ENCODE results near the gene PTGES2. TPM values are rescaled to one million over a fixed set of nuclear protein-coding genes. Genes with fewer than 3 reads are reported as not detected.

PTGES2 gene
- total and polyA plus RNA-seq, 11 donors: 116 to 179 (median 139) TPM

DNA sequence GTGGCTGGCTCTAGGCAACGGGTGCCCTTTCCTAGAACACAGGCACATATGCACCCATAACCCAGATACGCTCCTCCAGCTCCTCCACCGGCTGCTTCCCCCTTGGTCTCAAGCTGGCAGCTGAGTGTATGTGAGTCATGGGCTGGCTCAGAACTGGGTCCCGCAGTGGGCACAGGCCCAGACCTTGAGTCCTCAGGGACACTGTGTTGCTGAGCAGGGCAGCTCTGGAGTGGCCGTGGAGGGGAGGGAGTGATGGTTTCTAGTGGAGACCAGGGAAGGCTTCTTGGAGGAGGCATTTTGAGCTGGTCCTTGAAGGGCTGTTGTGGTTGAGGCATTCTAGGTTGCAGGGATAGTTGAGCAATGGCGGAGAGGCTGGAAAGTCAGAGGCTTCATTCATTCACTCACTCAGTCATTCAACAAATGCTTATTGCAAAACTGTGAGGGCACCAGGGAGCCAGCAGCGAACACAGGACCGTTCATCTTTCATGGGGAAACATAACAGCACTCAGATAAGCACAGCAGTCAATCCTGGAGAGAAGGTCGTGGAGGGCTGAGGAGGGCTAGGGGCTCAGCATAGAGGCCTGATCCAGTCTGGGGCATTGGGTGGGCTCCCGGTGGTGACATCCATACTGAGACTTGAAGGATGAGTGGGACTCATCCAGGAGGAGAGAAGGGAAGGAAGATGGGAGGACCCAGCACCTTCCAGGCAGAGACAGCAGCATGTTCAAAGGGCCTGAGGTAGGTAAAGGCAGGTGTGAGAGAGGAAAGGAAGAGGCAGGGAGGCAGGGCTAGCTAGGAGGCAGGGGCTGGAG, 34.9 kb upstream of the PTGES2 start:
- Histone ChIP-seq H3K4me1 (peaks cover 0 to 23% (median 9%) of the 10 kb centered on the region in 12 donors), H3K4me3 (no peak overlapping the region), H3K27me3 (no peaks in the 10 kb centered on the region), H3K36me3 (peaks cover 0 to 51% (median 41%) of the 10 kb centered on the region in 9 donors), H3K9me3 (no peaks in the 10 kb centered on the region), H3K27ac (peak overlapping the region in 1 of 12 donors; percentile 23)
- 71 to 77% (median 72%) methylated on average over 10 of the region's 10 CpGs for WGBS, 4 donors
- intact Hi-C loops (cut with DNase I): no loop called here
- ATAC-seq: peak; percentile 23 to 61 (median 42)
- TF ChIP-seq POLR2A (IDR thresholded peaks at IDR 0.05) (no peak), CTCF (IDR thresholded peaks at IDR 0.05) (no peak)
- peak in 3 of 5 donors; percentile 74 to 86 (median 75) for DNase-seq

GRCh38 chr9:128161215-128161902, 33.8 kb upstream of the PTGES2 start:
- H3K27ac ChIP-seq: no peak overlapping the region
- intact Hi-C loops (cut with DNase I): loop anchor here in 1 of 10 donors (2.0 kb wide), 1 partner anchor 33 kb away; no protein-coding TSS in a partner anchor
- DNase-seq (no peak), ATAC-seq (no peak)
- H3K9me3 ChIP-seq: no peaks in the 10 kb centered on the region
- H3K36me3 ChIP-seq: peaks cover 0 to 40% (median 31%) of the 10 kb centered on the region in 9 donors
- peak overlapping the region in 3 of 12 donors; percentile 80 to 89 (median 86) for H3K4me3 ChIP-seq
- no peaks in the 10 kb centered on the region for H3K27me3 ChIP-seq
- 91 to 95% (median 94%) methylated on average over 13 of the region's 13 CpGs for WGBS, 4 donors
- peaks cover 0 to 23% (median 9%) of the 10 kb centered on the region in 12 donors for H3K4me1 ChIP-seq
- no peak for TF ChIP-seq POLR2A (IDR thresholded peaks at IDR 0.05)
- no peak for TF ChIP-seq CTCF (IDR thresholded peaks at IDR 0.05)

GRCh38 chr9:128160603-128160987, 33.1 kb upstream of the PTGES2 start:
- Histone ChIP-seq H3K27me3 (no peaks in the 10 kb centered on the region), H3K36me3 (peaks cover 0 to 34% (median 23%) of the 10 kb centered on the region in 9 donors), H3K9me3 (no peaks in the 10 kb centered on the region), H3K27ac (peak overlapping the region in 11 of 12 donors; percentile 32 to 88 (median 76)), H3K4me3 (peak overlapping the region; percentile 57 to 92 (median 76)), H3K4me1 (peaks cover 0 to 23% (median 9%) of the 10 kb centered on the region in 12 donors)
- peak in 2 of 5 donors; percentile 36 to 44 for DNase-seq
- no peak for TF ChIP-seq POLR2A (IDR thresholded peaks at IDR 0.05)
- peak in 2 of 4 donors; percentile 2 to 5 for ATAC-seq
- 2 to 19% (median 2%) methylated on average over 2 to 23 of the region's 23 CpGs for WGBS, 4 donors
- intact Hi-C loops (cut with DNase I): loop anchor here in 1 of 10 donors (2.0 kb wide), 1 partner anchor 32 kb away; no protein-coding TSS in a partner anchor

DNA sequence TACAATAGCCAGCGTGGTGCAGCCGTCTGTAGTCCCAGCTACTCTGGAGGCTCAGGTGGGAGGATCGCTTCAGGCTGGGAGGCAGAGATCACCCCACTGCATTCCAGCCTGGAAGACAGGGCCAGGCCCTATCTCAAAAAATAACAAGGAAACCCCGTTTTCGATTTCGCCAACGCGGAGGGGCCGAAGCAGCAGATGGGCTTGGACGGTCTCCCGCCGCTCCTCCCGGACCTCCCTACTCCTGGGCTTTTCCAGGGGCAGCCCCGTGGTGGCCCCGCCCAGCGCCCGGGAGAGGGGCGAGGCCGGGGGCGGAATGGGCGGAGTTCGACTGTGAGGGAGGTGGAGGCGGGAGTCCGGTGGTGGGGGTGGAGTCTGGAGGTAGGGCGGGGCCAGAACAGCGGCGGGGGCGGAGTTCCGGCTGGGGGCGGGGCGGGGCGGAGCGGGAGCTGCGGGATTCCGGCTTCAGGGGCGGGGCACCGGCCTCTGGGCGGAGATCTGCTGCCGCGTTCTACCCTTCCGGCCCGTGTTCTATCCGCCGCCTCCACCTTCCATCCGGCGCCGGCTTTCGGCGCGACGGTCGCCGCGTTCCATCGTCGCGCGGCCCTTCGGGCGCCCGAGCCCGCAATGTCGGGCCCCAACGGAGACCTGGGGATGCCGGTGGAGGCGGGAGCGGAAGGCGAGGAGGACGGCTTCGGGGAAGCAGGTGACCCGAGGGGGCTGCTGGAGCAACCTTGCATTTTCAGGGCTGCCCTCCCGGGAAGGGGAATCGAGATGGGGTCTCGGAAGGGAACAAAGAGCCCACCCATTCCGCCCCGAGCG, 32.5 kb upstream of the PTGES2 start, which contains the start of gene BBLN:
Gene BBLN, plus strand, starts transcription at position 482 of the 819 bp plus-strand sequence. Its CDS starts 143 bp downstream, at position 625.
- intact Hi-C loops (cut with DNase I): loop anchor here in 1 of 10 donors (2.0 kb wide), 1 partner anchor 31 kb away; no protein-coding TSS in a partner anchor
- ATAC-seq (peak; percentile 92 to 96 (median 94)), DNase-seq (peak; percentile 96 to 98 (median 96))
- Histone ChIP-seq H3K9me3 (no peaks in the 10 kb centered on the region), H3K27ac (peak within 1 kb of the TSS in 11 of 12 donors; percentile 60 to 88 (median 77)), H3K4me1 (peaks cover 0 to 23% (median 9%) of the 10 kb centered on the region in 12 donors), H3K36me3 (peaks cover 0 to 28% (median 17%) of the 10 kb centered on the region in 9 donors), H3K4me3 (peak within 1 kb of the TSS; percentile 57 to 92 (median 76)), H3K27me3 (no peaks in the 10 kb centered on the region)
- WGBS, 4 donors: 1% methylated on average over 36 to 77 of the region's 77 CpGs
- TF ChIP-seq CTCF (IDR thresholded peaks at IDR 0.05) (no peak), POLR2A (IDR thresholded peaks at IDR 0.05) (peak in 1 of 2 donors; percentile 67)
